Measurements from ENCODE around the gene NF1. TPM values are rescaled to one million over a fixed set of nuclear protein-coding genes. Genes with fewer than 3 reads are reported as not detected.

NF1 gene
- total RNA-seq, 2 donors from 2014 or later: 62.3 to 68.0 TPM

GRCh38 chr17:31398381-31399311, 303.9 kb downstream of the NF1 start:
- H3K36me3 ChIP-seq: no peaks in the 10 kb centered on the region
- no peak overlapping the region for H3K4me3 ChIP-seq
- no peaks in the 10 kb centered on the region for H3K9me3 ChIP-seq
- no peaks in the 10 kb centered on the region for H3K4me1 ChIP-seq (replicated peaks)
- intact Hi-C loops (cut with DNase I): no loop called here
- TF ChIP-seq POLR2A (IDR thresholded peaks at IDR 0.05): no peak
- TF ChIP-seq POLR2AphosphoS5 (IDR thresholded peaks at IDR 0.05): no peak
- no peak for TF ChIP-seq CTCF (IDR thresholded peaks at IDR 0.05)
- DNase-seq (ENCODE audit: low spot score): no peak
- WGBS: 83% methylated on average over 21 of the region's 21 CpGs
- H3K27ac ChIP-seq: no peak overlapping the region
- H3K27me3 ChIP-seq (replicated peaks; ENCODE audit: insufficient read depth): no peaks in the 10 kb centered on the region

- no peaks in the 10 kb centered on the region for H3K9me3 ChIP-seq
- no peaks in the 10 kb centered on the region for H3K4me1 ChIP-seq (replicated peaks)
- no peak for TF ChIP-seq CTCF (IDR thresholded peaks at IDR 0.05)
- TF ChIP-seq POLR2AphosphoS5 (IDR thresholded peaks at IDR 0.05): no peak
- TF ChIP-seq POLR2A (IDR thresholded peaks at IDR 0.05): no peak
- no peak overlapping the region for H3K27ac ChIP-seq
- no peak for DNase-seq (ENCODE audit: low spot score)
- no peaks in the 10 kb centered on the region for H3K36me3 ChIP-seq
- WGBS: 42% methylated on average over 11 of the region's 11 CpGs
- H3K27me3 ChIP-seq (replicated peaks; ENCODE audit: insufficient read depth): no peaks in the 10 kb centered on the region
- intact Hi-C loops (cut with DNase I): no loop called here
- no peak overlapping the region for H3K4me3 ChIP-seq
Measured at GRCh38 chr17:31400481-31400950, 305.7 kb downstream of the NF1 start.

- WGBS: 90% methylated on average over 11 of the region's 11 CpGs
- no peaks in the 10 kb centered on the region for H3K4me1 ChIP-seq (replicated peaks)
- H3K4me3 ChIP-seq: no peak overlapping the region
- no peak overlapping the region for H3K27ac ChIP-seq
- TF ChIP-seq CTCF (IDR thresholded peaks at IDR 0.05) (no peak), POLR2A (IDR thresholded peaks at IDR 0.05) (no peak), POLR2AphosphoS5 (IDR thresholded peaks at IDR 0.05) (no peak)
- no peaks in the 10 kb centered on the region for H3K9me3 ChIP-seq
- no peak for DNase-seq (ENCODE audit: low spot score)
- no peaks in the 10 kb centered on the region for H3K27me3 ChIP-seq (replicated peaks; ENCODE audit: insufficient read depth)
- no peaks in the 10 kb centered on the region for H3K36me3 ChIP-seq
- intact Hi-C loops (cut with DNase I): no loop called here
Measured at GRCh38 chr17:31401456-31402254, 306.9 kb downstream of the NF1 start.

- H3K9me3 ChIP-seq: no peaks in the 10 kb centered on the region
- TF ChIP-seq POLR2AphosphoS5 (IDR thresholded peaks at IDR 0.05): no peak
- no peak for TF ChIP-seq CTCF (IDR thresholded peaks at IDR 0.05)
- no peak for TF ChIP-seq POLR2A (IDR thresholded peaks at IDR 0.05)
- 83% methylated on average over 19 of the region's 19 CpGs for WGBS
- DNase-seq (ENCODE audit: low spot score): no peak
- H3K4me3 ChIP-seq: no peak overlapping the region
- no peaks in the 10 kb centered on the region for H3K27me3 ChIP-seq (replicated peaks; ENCODE audit: insufficient read depth)
- H3K27ac ChIP-seq: no peak overlapping the region
- intact Hi-C loops (cut with DNase I): no loop called here
- no peaks in the 10 kb centered on the region for H3K4me1 ChIP-seq (replicated peaks)
- H3K36me3 ChIP-seq: no peaks in the 10 kb centered on the region
Measured at GRCh38 chr17:31404028-31404949, 309.5 kb downstream of the NF1 start.

All from prostate gland (tissue), 2 donors.